Progenitor cell of endocrine pancreas (in vitro differentiated cells): ENCODE results near the gene DPH6. TPM values are rescaled to one million over a fixed set of nuclear protein-coding genes. Genes with fewer than 3 reads are reported as not detected.
"Not testable (repeated sequence)": the region's sequence is repeated elsewhere in the genome, so short reads cannot be mapped to it uniquely, and the experiment has no call there.

Source experiments
- DNase-seq: peaks from one replicate; pipeline ENCODE4 v3.0.0; 2021; ENCODE audit warnings: low spot score; ENCODE audit not compliant: unreplicated experiment
- H3K27ac Mint-ChIP-seq: 2 replicates; pipeline ENCODE4 v1.8.0; 2021; ENCODE audit warnings: mild to moderate bottlenecking, moderate library complexity, mixed read lengths
- H3K27me3 Mint-ChIP-seq: 2 replicates; pipeline ENCODE4 v1.8.0; 2021; ENCODE audit warnings: mixed read lengths
- H3K36me3 Mint-ChIP-seq: 2 replicates; pipeline ENCODE4 v1.8.0; 2022; ENCODE audit warnings: mixed read lengths; ENCODE audit not compliant: insufficient read depth
- H3K4me1 Mint-ChIP-seq: 2 replicates; pipeline ENCODE4 v1.8.0; 2021; ENCODE audit warnings: low read depth, mixed read lengths
- H3K4me3 Mint-ChIP-seq: 2 replicates; pipeline ENCODE4 v1.8.0; 2021; ENCODE audit warnings: low read depth, mild to moderate bottlenecking, moderate library complexity, mixed read lengths
- H3K9me3 Mint-ChIP-seq: 2 replicates; pipeline ENCODE4 v1.8.0; 2021; ENCODE audit warnings: low read depth, mixed read lengths
- CTCF ChIP-seq: fragments of 200-600 bp; sonication (generic); IDR thresholded peaks from one replicate; pipeline ENCODE4 v1.5.0; 2021; ENCODE audit warnings: antibody characterized with exemption, mild to moderate bottlenecking; ENCODE audit not compliant: unreplicated experiment
- total RNA-seq: library from RNA; stranded (reverse); gene quantifications from 2 replicates; pipeline ENCODE4 v1.2.1, GENCODE V29; 2021

The DPH6 gene
- total RNA-seq, 1 donor from 2014 or later, result 11.4 TPM

GRCh38 chr15:35383506-35383905 lies 162.5 kb downstream of the DPH6 start:
- H3K4me1 Mint-ChIP-seq, result peaks cover 13% of the 10 kb centered on the region

GRCh38 chr15:35381328-35381727 lies 164.6 kb downstream of the DPH6 start:
- Mint-ChIP-seq H3K9me3 (peaks cover 3% of the 10 kb centered on the region), H3K36me3 (peaks cover 14% of the 10 kb centered on the region), H3K4me1 (peaks cover 13% of the 10 kb centered on the region), H3K4me3 (no peak overlapping the region), H3K27ac (no peak overlapping the region), H3K27me3 (no peaks in the 10 kb centered on the region)
- DNase-seq, result no peak
- TF ChIP-seq CTCF, result no peak

More at GRCh38 chr15:35383506-35383905, 162.5 kb downstream of the DPH6 start:
- H3K27me3 Mint-ChIP-seq, result no peaks in the 10 kb centered on the region
- DNase-seq, result no peak
- no peak overlapping the region for H3K4me3 Mint-ChIP-seq
- no peaks in the 10 kb centered on the region for H3K9me3 Mint-ChIP-seq
- TF ChIP-seq CTCF, result no peak
- no peak overlapping the region for H3K27ac Mint-ChIP-seq
- peaks cover 6% of the 10 kb centered on the region for H3K36me3 Mint-ChIP-seq

- peaks cover 13% of the 10 kb centered on the region for H3K4me1 Mint-ChIP-seq
- H3K4me3 Mint-ChIP-seq, result no peak overlapping the region
- no peaks in the 10 kb centered on the region for H3K27me3 Mint-ChIP-seq
- TF ChIP-seq CTCF, result no peak
- DNase-seq, result no peak
- peaks cover 12% of the 10 kb centered on the region for H3K36me3 Mint-ChIP-seq
- peaks cover 3% of the 10 kb centered on the region for H3K9me3 Mint-ChIP-seq
- no peak overlapping the region for H3K27ac Mint-ChIP-seq
These were observed 166.0 kb downstream of the DPH6 start for GRCh38 chr15:35379972-35380371.

- Mint-ChIP-seq H3K36me3 (peaks cover 12% of the 10 kb centered on the region), H3K4me1 (peaks cover 13% of the 10 kb centered on the region)
- H3K27ac Mint-ChIP-seq, H3K4me3 Mint-ChIP-seq, DNase-seq, H3K27me3 Mint-ChIP-seq, H3K9me3 Mint-ChIP-seq: not testable (repeated sequence)
These were observed 167.5 kb downstream of the DPH6 start for GRCh38 chr15:35378454-35378853.

GRCh38 chr15:35376707-35377106 lies 169.3 kb downstream of the DPH6 start:
- no peak for TF ChIP-seq CTCF
- H3K4me1 Mint-ChIP-seq, result peaks cover 12% of the 10 kb centered on the region
- no peak overlapping the region for H3K27ac Mint-ChIP-seq
- peaks cover 14% of the 10 kb centered on the region for H3K36me3 Mint-ChIP-seq
- H3K9me3 Mint-ChIP-seq, result peaks cover 3% of the 10 kb centered on the region
- no peak overlapping the region for H3K4me3 Mint-ChIP-seq
- no peaks in the 10 kb centered on the region for H3K27me3 Mint-ChIP-seq
- DNase-seq, result no peak

GRCh38 chr15:35374661-35375060 lies 171.3 kb downstream of the DPH6 start:
- DNase-seq, result no peak
- Mint-ChIP-seq H3K4me1 (peaks cover under 1% of the 10 kb centered on the region), H3K9me3 (peaks cover 3% of the 10 kb centered on the region), H3K27me3 (no peaks in the 10 kb centered on the region), H3K27ac (no peak overlapping the region), H3K4me3 (no peak overlapping the region), H3K36me3 (peaks cover 16% of the 10 kb centered on the region)
- TF ChIP-seq CTCF, result no peak
